GM11168 (cell line): ENCODE data around the gene THADA.

ENCODE experiments used
- in situ Hi-C: fragments of 300-500 bp; cut with MboI; formaldehyde crosslinking; loops from one replicate; pipeline ENCODE4 v1.12.0; 2022; ENCODE audit warnings: low sequenced_read_pairs; ENCODE audit not compliant: unreplicated experiment

The THADA gene

GRCh38 chr2:43473767-43474166, 122.1 kb downstream of the THADA start:
- in situ Hi-C loops = no loop called here

GRCh38 chr2:43472527-43473194, 123.2 kb downstream of the THADA start:
- in situ Hi-C loops = no loop called here

- in situ Hi-C loops = no loop called here
These were observed 126.1 kb downstream of the THADA start for GRCh38 chr2:43469713-43470112.

GRCh38 chr2:43469094-43469493, 126.7 kb downstream of the THADA start:
- in situ Hi-C loops = no loop called here

- in situ Hi-C loops = no loop called here
These were observed 127.9 kb downstream of the THADA start for GRCh38 chr2:43467891-43468290.

GRCh38 chr2:43465234-43465633, 130.6 kb downstream of the THADA start:
- in situ Hi-C loops = no loop called here

- in situ Hi-C loops = no loop called here
These were observed 131.2 kb downstream of the THADA start for GRCh38 chr2:43464590-43464989.

- in situ Hi-C loops = no loop called here
These were observed 132.8 kb downstream of the THADA start for GRCh38 chr2:43462866-43463641.

- in situ Hi-C loops = no loop called here
These were observed 134.3 kb downstream of the THADA start for GRCh38 chr2:43461453-43462073.

GRCh38 chr2:43460611-43461365, 135.1 kb downstream of the THADA start:
- in situ Hi-C loops = no loop called here

- in situ Hi-C loops = no loop called here
These were observed 135.7 kb downstream of the THADA start for GRCh38 chr2:43460174-43460546.

GRCh38 chr2:43459446-43460173, 136.2 kb downstream of the THADA start:
- in situ Hi-C loops = no loop called here

GRCh38 chr2:43458014-43458628, 137.7 kb downstream of the THADA start:
- in situ Hi-C loops = no loop called here

GRCh38 chr2:43455731-43456642, 139.9 kb downstream of the THADA start:
- in situ Hi-C loops = no loop called here

- in situ Hi-C loops = no loop called here
These were observed 140.5 kb downstream of the THADA start for GRCh38 chr2:43455296-43455695.

GRCh38 chr2:43454791-43455190, 141.0 kb downstream of the THADA start:
- in situ Hi-C loops = no loop called here

GRCh38 chr2:43453179-43454170, 142.4 kb downstream of the THADA start:
- in situ Hi-C loops = no loop called here
